MV-4-11 (cell line): ENCODE data around the gene PGRMC1.
A peak's percentile ranks its signal among the peaks of the same experiment; 100 is the strongest.
"Not testable (repeated sequence)": the region's sequence is repeated elsewhere in the genome, so short reads cannot be mapped to it uniquely, and the experiment has no call there.

Experiments used
- DNase-seq: peaks from one replicate; lab custom pipeline; 2025; lab: John Stamatoyannopoulos, UW

Gene PGRMC1

DNA sequence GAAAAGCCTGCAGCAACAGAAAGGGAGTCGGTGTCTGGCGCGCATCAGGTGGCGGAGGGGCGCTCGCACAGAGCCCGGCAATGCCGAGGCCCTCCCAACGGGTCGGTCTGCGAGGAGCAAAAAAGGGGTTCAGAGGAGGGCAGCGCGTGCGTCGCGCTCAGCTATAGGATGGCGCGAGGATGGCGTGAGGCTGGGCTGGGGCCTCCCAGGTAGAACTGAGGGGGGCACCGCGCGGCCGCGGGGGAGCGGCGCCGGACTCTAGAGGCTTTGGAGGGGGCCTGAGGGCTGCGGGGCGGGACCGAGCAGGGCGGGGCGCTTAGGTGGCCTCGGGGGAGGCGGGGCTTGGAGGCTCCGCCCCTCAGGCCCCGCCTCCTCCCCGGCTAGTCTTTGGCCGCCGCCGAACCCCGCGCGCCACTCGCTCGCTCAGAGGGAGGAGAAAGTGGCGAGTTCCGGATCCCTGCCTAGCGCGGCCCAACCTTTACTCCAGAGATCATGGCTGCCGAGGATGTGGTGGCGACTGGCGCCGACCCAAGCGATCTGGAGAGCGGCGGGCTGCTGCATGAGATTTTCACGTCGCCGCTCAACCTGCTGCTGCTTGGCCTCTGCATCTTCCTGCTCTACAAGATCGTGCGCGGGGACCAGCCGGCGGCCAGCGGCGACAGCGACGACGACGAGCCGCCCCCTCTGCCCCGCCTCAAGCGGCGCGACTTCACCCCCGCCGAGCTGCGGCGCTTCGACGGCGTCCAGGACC, at the start of gene PGRMC1:
Gene PGRMC1, plus strand, starts transcription at position 414 of the 751 bp plus-strand sequence. Its CDS starts 79 bp downstream, at position 493.
- peak; percentile 68 for DNase-seq

DNA sequence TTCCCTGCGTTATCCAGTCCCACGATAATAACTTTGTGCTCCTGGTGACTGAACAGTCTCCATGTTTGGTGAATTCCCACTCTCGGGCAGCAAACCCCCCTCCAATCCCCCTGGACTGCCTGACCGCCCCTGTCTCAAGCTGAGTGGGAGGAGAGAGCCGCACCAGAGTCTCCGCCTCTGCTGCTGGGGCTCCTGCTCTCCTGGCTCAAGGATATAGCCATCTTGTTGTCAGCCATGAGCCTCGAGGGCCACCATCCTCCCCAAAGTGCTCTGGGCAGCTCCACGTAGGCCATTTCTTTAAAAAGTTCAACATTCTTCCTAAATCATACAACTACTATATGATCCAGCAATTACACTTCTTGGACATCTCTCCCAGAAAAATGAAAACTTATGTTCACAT, 49.3 kb upstream of the PGRMC1 start:
- no peak for DNase-seq

DNA sequence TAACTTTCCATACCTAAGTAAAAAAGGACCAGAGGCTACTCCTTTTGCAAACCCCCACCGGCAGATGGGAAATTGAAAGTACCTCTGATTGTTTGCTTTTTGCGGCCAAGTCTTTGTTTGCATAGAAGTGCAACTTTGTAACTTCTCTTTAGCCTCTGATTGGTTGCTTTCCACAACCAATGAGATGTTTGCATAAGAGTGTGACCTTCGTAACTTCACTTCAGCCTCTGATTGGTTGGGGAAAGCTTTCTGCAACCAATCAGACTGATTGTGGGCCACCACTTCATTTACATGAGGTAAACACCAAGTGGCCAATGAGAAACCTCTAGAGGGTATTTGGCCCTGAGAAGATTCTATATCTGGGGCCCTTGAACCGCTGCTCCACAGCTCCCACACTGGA, 48.8 kb upstream of the PGRMC1 start:
- no peak for DNase-seq

DNA sequence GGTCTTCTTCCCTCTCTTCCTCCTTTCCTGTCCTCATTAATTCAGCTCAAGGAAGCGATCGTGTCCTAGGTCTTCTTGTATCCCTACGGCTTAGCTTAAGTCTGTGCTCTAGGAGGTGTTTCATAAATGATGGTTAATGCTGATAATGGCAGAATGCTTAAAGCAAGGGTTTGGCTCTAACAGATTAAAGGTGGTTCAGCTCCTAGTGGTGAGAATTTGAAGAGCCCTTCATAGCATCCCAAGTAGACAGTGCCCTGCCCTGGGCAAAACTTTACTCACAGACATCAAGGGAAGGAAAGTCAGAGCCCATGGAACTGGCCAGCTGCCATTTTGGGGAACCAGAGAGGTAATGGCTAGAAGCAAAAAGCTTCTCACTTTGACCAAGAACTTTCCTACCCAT, 47.0 kb upstream of the PGRMC1 start:
- DNase-seq = no peak

DNA sequence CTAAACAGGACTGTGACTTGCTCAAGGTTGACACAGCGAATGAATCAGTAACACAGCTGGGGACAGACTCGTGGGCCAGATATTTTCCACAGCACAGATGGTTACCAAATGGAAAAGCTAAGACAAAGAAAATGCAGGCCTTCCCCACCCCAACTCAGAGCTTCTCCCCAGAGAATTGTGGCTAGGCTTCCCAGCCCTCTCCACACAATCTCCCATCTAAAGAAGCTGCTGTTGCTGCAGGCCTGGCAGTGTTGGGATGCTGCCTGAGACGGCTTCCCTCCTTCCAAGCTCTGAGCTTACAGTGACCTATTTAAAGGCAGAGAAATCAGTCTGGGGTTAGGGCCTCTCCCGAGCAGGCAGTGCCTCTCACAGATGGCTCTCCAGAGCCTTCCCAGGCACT, 46.5 kb upstream of the PGRMC1 start:
- no peak for DNase-seq

DNA sequence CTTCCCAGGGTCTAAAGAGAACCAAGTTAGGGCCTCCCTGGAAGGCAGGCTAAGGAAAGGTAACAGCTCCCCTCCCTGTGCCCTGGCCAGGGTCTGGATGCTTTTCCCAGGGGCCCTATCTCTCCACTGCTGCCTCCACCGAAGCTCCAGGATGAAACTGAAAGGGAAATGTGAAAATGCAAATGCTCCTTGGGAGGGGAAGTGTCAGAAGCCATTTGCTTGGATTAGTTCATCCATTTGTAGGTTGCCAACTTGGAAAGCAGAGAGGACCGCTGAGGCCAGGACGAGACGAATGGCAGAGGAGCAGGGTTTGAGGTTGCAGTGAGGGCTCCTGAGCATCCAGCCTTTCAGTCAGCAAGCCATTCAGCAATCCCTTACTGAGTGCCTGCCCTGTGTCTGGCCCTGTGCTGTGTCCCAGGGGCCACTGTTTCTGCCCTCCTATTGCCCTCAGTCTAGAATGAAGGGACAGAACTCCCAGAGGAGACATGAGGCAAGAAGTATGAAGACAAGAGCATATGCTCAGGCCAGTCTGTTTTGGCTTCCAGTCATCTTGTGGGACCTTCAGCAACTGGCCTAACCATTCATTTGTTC, 45.9 kb upstream of the PGRMC1 start:
- no peak for DNase-seq

DNA sequence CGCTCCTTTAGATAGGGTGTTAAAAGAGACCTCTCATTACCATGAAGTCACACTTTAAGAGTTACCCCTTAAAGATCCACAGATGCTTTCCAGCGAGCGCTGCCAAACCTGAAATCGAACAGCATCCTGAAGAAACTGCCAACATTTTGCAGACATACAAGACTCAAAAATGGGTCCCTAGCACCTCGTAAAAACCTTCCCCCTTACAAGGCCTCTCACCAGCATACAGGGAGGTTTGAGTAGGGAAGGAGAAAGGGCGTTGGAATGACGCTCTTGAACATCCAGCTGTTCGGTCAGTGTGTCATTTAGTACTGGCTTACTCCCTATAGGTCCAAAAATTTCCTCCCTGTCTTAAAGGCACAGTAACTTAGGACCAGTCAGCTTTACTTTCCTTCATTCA, 45.3 kb upstream of the PGRMC1 start:
- no peak for DNase-seq

DNA sequence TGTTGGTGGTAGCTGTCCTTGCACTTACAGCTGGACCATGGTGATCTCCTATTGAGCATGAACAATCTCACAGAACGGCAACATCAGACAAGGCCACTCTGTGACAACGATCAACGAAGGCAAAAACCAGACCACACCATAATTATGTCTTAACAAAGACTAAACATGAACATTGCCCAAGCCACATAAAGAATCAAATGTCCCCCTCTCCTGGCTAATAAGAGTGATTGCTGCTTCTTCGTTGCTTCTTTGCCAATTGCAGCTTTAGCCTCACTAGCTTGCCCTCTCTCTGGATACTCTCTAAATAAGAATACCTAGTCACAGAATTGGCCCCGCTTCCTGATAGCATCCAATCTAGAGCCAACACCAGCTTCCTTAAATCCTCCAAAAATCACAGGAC, 41.5 kb upstream of the PGRMC1 start:
- DNase-seq = no peak

DNA sequence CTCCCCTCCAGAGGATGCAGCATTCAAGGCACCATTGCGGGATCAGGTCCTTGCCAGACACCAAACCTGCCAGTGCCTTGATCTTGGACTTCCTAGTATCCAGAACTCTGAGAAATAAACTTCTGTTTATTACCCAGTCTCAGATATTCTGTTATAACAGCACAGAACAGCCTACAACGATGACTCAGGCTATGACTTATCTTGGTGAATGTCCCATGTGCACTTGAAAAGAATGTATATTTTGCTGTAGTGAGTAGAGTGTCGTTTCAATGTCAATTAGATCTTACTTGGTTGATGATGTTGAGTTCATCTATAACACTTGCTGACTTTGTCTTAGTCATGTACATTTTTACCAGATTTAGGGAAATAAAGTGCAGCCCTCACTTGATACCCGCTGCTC, 34.5 kb upstream of the PGRMC1 start:
- no peak for DNase-seq

DNA sequence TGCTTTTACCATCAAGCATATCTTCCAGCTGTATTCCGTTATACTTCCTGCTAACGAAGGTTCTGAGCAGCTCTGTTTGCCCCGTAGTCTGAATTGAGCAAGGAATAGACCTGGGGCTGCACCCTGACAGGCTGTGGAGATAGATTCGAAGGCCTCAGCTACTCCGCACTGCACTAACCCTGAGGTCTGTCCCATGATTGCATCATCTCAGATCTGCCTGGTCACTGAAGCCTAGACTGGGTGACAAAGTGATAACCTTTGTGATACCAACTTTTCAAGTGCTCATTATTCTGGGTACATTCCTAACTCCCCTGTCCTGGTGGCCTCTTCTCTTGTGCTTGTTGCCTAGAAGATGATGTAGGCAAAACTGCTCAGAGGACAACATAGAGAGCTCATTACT, 29.9 kb upstream of the PGRMC1 start:
- peak; percentile 2 for DNase-seq

DNA sequence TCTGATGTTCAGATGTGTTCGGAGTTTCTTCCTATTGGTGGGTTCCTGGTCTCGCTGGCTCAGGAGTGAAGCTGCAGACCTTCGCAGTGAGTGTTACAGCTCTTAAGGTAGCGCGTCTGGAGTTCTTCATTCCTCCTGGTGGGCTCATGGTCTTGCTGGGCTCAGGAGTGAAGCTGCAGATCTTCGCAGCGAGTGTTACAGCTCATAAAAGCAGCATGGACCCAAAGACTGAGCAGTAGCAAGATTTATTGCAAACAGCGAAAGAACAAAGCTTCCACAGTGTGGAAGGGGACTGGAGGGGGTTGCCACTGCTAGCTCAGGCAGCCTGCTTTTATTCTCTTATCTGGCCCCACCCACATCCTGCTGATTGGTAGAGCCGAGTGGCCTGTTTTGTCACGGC, 28.6 kb upstream of the PGRMC1 start:
- not testable (repeated sequence) for DNase-seq

DNA sequence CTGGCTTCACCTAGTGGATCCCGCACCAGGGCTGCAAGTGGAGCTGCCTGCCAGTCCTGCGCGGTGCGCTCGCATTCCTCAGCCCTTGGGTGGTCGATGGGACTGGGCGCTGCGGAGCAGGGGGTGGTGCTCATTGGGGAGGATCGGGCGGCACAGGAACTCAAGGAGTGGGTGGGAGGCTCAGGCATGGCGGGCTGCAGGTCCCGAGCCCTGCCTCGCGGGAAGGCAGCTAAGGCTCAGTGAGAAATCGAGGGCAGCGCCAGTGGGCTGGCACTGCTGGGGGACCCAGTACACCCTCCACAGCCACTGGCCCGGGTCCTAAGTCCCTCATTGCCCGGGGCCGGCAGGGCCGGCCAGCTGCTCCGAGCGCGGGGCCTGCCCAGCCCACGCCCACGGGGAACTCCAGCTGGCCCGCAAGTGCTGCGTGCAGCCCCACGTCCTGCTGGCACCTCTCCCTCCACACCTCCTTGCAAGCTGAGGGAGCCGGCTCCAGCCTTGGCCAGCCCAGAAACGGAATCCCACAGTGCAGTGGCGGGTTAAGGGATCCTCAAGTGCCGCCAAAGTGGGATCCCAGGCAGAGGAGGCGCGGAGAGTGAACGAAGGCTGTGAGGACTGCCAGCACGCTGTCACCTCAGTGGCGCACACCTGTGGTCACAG, 27.6 kb upstream of the PGRMC1 start:
- no peak for DNase-seq

DNA sequence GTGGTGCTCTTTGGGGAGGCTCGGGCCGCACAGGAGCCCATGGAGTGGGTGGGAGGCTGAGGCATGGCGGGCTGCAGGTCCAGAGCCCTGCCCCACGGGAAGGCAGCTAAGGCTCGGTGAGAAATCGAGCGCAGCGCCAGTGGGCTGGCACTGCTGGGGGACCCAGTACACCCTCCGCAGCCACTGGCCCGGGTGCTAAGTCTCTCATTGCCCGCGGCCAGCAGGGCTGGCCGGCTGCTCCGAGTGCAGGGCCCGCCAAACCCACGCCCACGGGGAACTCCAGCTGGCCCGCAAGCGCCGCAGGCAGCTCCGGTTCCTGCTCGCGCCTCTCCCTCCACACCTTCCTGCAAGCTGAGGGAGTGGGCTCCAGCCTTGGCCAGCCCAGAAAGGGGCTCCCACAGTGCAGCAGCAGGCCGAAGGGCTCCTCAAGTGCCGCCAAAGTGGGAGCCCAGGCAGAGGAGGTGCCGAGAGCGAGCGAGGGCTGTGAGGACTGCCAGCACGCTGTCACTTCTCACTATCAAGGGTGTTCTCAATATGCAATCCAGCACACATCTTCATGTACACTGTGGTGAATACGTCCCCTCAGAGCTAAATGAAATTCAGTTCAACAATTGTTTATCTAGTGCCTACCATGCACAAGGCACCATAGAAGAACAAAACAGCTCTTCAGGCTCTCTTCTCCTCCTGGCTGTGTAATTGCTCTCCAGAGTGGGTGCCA, 25.0 kb upstream of the PGRMC1 start:
- not testable (repeated sequence) for DNase-seq

DNA sequence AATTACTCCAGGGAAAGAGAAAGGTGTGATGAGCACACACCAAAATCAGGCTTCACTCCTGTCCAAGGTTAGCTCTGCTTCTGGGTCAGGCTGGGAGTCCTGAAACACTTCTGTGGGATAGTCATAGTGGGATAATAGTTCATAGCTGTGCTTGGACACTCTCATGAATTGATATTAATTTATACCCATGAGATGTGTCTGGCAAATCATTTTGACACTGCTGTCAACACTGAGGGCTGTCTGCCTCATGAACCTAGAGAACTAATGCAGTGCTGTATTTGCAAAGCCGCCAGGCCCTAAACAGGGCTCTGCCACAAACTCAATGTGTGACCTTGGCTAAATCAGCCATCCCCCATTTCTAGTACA, 24.5 kb upstream of the PGRMC1 start:
- DNase-seq = no peak

DNA sequence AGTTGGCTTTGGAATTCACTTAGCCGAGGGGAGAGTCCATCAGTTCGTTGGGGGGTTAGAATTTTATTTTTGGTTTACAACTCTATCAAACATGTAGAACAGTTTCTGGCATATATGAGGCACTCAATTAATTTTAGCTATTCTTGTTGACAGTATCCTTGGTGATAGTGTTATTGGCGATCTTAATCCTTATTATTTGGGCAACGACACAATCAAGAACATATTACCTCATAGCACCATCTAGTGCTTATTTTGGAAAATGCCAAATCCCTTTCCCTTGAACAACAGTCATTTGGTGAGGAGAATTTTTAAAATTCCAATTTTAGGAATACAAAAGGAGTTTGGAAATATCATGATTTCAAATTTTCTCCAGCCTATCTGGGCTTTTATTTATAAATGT, 17.9 kb upstream of the PGRMC1 start:
- DNase-seq = no peak

DNA sequence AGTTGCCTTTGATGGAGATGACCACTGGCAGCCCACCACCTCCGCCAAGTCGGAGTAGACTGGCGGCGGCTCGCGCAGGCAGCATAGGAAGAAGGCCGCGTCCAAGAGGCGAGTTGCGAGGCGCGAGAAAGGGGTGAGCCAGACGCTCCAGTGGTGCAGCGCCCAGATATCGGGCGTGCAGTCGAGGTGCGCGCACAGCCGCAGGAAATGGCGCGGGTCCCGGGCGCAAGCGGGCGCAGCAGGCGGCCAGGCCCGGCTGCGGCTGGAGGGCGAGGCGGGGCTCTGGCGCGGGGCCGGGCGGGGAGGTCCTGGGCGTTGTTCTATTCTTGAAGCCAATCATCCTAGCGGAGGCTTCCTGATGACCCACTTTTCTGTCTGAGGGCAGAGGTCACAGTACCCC, 13.2 kb upstream of the PGRMC1 start:
- DNase-seq = no peak

DNA sequence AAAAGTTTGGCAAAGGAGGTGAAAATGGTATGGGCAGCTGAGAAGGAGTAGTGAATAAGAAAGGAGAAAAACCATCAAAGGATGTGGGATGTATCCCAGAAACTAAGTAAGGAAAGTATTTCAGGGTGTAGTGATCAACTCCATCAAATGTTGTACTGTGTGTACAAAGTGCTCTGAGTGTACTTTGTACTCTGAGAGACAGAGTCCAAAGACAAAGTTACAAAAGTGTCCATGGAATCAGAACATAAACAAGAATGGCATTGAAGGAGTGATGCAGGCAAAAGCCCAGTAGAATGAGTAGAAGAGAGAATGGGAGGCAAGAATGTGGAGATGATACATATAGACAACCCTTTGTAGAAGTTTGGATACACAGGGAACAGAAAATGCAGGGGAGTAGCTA, 12.3 kb upstream of the PGRMC1 start:
- no peak for DNase-seq

DNA sequence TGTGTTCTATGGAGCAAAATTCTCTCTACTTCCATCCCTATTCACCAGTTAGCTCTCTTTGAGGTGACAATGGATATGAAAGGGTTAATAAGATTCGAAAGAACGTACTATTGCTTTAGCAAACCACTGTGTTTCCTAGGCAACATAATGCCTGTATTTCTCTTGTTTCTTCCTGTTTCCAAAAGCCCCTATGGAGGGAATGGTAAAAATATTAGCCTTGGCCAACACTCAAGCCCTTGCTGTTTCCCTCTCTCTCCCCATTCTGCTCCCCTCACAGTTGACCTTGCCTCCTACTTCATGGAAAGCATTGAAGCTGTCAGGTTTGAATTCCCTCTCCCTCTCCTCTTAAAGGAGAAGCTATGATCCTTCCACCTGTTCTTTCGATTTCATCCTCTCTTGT, 9.6 kb upstream of the PGRMC1 start:
- DNase-seq = peak; percentile 30

DNA sequence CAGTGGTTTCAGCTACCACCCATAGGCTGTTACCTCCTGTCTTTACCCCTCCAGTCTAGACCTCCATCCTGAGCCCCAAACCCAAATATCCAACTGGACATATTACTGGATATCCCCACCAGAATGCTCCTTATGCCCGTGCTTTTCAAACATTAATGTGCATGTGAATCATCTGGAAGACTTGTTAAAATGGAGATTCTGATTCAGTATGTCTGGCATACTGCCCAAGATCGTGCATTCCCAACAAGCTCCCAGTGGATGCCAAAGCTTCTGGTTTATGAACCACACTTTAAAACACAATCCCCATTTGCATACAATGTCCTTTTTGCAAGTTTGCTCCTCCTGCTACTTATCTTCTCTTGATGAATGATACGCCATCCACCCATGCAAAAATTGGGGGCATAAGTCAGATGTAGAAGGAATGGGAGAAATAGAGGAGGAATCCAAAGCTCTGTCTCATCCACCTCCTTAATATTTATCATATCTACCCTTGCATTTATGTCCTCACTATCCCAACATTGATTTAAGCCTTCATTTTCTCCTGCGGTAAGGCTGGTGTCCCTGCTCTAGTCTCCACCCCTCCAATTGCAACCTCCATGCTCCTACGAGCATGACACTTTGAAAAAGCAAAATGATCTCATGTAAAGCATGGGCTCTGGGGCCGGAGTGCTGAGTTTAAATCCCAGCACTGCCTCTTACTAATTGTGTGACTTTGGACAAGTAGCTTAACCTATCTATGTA, 7.4 kb upstream of the PGRMC1 start:
- no peak for DNase-seq

DNA sequence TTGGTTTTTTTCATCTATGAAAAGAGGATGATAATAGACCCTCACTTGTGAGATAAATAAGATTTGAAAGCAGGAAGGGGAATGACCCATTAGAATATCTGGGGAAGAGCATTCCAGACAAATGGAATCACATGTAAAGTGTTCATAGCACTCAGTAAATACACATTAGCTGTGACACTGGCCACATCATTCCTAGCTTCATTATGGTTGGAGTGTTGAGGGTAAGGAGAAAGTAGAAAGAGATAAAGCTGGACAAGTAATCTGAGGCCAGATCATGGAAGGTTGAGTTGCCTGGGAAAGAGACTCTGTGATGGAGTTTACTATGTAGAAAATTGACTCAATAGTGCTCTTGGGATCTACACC, 6.9 kb upstream of the PGRMC1 start:
- no peak for DNase-seq

DNA sequence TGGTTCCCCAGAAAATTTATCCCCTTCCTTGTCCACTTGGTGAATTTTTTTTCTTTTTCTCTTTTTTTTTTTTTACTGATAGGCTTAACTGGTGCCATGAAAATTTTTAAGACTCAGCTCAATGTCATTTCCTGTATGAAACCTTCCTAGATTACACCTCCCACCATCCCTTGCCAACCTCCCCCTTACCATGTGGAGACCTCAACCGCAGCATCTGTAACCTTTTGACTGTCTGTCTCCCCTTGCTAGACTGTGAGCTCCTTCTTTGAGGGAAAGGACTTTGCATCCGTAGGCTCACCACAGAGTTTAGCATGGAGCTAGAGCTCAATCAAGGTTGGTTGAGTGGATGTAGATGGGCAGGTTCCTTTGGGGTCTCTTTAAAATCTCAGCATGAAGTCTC, 5.2 kb upstream of the PGRMC1 start:
- DNase-seq = no peak

DNA sequence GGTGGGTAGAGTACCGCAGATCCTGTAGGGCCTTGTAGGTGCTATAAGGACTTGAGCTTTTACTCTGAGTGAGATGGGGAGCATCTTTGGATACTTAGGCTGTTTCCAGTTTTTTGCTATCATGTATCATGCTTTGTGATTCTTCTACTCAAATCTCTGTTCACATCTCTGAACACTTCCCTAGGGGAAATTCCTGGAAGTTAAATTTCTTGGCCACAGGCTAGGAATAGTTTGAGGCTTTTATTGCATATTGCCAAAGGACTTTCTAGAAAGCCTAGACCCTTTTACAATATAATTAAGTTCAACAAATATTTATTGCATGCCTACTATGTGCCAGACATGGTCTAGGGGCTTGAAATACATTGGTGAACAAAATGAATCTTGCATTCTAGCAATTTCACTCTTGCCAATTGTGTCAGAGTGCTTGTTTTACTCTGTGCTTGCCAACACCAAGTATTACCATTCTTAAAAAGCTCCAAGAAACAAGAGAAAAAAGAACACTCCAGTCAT, 4.1 kb upstream of the PGRMC1 start:
- no peak for DNase-seq
